Measurements from ENCODE around the gene LMTK3. TPM values are rescaled to one million over a fixed set of nuclear protein-coding genes. Genes with fewer than 3 reads are reported as not detected.
"Not testable (repeated sequence)": the region's sequence is repeated elsewhere in the genome, so short reads cannot be mapped to it uniquely, and the experiment has no call there.

Gene LMTK3
- total RNA-seq, 1 donor from 2014 or later = 0.02 TPM

- Histone ChIP-seq H3K79me2 (ENCODE audit: low read depth) (no peaks in the 10 kb centered on the region), H3K9me3 (ENCODE audit: low read depth) (no peaks in the 10 kb centered on the region), H4K20me1 (ENCODE audit: low read depth) (peaks cover 17% of the 10 kb centered on the region), H3F3A (ENCODE audit: low read depth) (peaks cover 44% of the 10 kb centered on the region), H3K4me2 (peak overlapping the region; percentile 64), H3K27me3 (peaks cover 31% of the 10 kb centered on the region), H3K27ac (no peak overlapping the region), H3K36me3 (no peaks in the 10 kb centered on the region), H3K4me1 (peaks cover 14% of the 10 kb centered on the region), H3K4me3 (peak overlapping the region; percentile 34), H2AFZ (replicated peaks) (no peak overlapping the region), H3K9ac (no peak overlapping the region)
- Mint-ChIP-seq H3K4me1 (peaks cover 43% of the 10 kb centered on the region), H3K27me3 (ENCODE audit: insufficient read depth, low read depth) (peaks cover 18% of the 10 kb centered on the region), H3K36me3 (peaks cover 3% of the 10 kb centered on the region), H3K9me3 (no peaks in the 10 kb centered on the region), H3K4me3 (peak overlapping the region; percentile 77), H3K27ac (no peak overlapping the region)
- TF ChIP-seq, protein P1, sequence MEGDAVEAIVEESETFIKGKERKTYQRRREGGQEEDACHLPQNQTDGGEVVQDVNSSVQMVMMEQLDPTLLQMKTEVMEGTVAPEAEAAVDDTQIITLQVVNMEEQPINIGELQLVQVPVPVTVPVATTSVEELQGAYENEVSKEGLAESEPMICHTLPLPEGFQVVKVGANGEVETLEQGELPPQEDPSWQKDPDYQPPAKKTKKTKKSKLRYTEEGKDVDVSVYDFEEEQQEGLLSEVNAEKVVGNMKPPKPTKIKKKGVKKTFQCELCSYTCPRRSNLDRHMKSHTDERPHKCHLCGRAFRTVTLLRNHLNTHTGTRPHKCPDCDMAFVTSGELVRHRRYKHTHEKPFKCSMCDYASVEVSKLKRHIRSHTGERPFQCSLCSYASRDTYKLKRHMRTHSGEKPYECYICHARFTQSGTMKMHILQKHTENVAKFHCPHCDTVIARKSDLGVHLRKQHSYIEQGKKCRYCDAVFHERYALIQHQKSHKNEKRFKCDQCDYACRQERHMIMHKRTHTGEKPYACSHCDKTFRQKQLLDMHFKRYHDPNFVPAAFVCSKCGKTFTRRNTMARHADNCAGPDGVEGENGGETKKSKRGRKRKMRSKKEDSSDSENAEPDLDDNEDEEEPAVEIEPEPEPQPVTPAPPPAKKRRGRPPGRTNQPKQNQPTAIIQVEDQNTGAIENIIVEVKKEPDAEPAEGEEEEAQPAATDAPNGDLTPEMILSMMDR (IDR thresholded peaks at IDR 0.05) = no peak
- TF ChIP-seq EZH2 (IDR thresholded peaks at IDR 0.05) = no peak
- no peak for TF ChIP-seq EZH2phosphoT487 (IDR thresholded peaks at IDR 0.05)
- peak; percentile 88 for DNase-seq (ENCODE audit: low spot score)
Observed at GRCh38 chr19:48490981-48491792, 20.4 kb downstream of the LMTK3 start.

- peak overlapping the region; percentile 64 for H3K4me2 ChIP-seq
- H3K27ac ChIP-seq = no peak overlapping the region
- Mint-ChIP-seq H3K27me3 (ENCODE audit: insufficient read depth, low read depth) (peaks cover 17% of the 10 kb centered on the region), H3K9me3 (no peaks in the 10 kb centered on the region), H3K4me1 (peaks cover 39% of the 10 kb centered on the region), H3K4me3 (peak overlapping the region; percentile 66), H3K27ac (no peak overlapping the region), H3K36me3 (peaks cover 3% of the 10 kb centered on the region)
- H3K4me3 ChIP-seq = no peak overlapping the region
- peaks cover 23% of the 10 kb centered on the region for H3K27me3 ChIP-seq
- no peaks in the 10 kb centered on the region for H3K9me3 ChIP-seq (ENCODE audit: low read depth)
- peaks cover 38% of the 10 kb centered on the region for H3F3A ChIP-seq (ENCODE audit: low read depth)
- no peaks in the 10 kb centered on the region for H3K36me3 ChIP-seq
- H2AFZ ChIP-seq (replicated peaks) = no peak overlapping the region
- H3K79me2 ChIP-seq (ENCODE audit: low read depth) = no peaks in the 10 kb centered on the region
- peak; percentile 85 for DNase-seq (ENCODE audit: low spot score)
- TF ChIP-seq EZH2phosphoT487 (IDR thresholded peaks at IDR 0.05) (no peak), EZH2 (IDR thresholded peaks at IDR 0.05) (no peak)
- TF ChIP-seq, protein P1 (IDR thresholded peaks at IDR 0.05) = peak; percentile 93
- peaks cover 14% of the 10 kb centered on the region for H3K4me1 ChIP-seq
- H4K20me1 ChIP-seq (ENCODE audit: low read depth) = peaks cover 17% of the 10 kb centered on the region
- no peak overlapping the region for H3K9ac ChIP-seq
Observed at GRCh38 chr19:48489608-48490216, 21.9 kb downstream of the LMTK3 start.

DNA sequence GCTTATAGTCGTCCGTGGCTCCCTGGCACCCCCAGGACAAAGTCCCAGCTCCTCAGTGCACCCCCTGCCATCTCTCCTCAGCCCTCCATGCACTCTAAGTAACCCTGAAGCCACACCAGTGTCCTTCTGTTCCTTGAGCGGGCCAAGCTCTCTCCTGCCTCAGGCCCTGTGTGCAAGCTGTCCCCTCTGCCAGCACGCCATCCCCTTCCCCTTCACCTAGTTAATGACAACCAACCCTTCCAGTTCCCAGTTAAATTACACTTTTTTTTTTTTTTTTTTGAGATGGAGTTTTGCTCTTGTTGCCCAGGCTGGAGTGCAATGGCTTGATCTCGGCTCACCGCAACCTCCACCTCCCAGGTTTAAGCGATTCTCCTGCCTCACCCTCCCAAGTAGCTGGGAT is 23.2 kb downstream of the LMTK3 start:
- not testable (repeated sequence) for H3K9ac ChIP-seq; H3K4me3 Mint-ChIP-seq; H2AFZ ChIP-seq (replicated peaks); DNase-seq (ENCODE audit: low spot score); H3K9me3 Mint-ChIP-seq; H3K9me3 ChIP-seq (ENCODE audit: low read depth); H3K36me3 Mint-ChIP-seq; H3K4me2 ChIP-seq; H3K79me2 ChIP-seq (ENCODE audit: low read depth); H3K27ac Mint-ChIP-seq; H3K4me1 ChIP-seq; H3K27ac ChIP-seq; H3K36me3 ChIP-seq; H3K4me3 ChIP-seq
- Histone ChIP-seq H4K20me1 (ENCODE audit: low read depth) (peaks cover 24% of the 10 kb centered on the region), H3F3A (ENCODE audit: low read depth) (peaks cover 45% of the 10 kb centered on the region), H3K27me3 (peaks cover 12% of the 10 kb centered on the region)
- H3K27me3 Mint-ChIP-seq (ENCODE audit: insufficient read depth, low read depth) = peaks cover 21% of the 10 kb centered on the region
- H3K4me1 Mint-ChIP-seq = peaks cover 42% of the 10 kb centered on the region

DNA sequence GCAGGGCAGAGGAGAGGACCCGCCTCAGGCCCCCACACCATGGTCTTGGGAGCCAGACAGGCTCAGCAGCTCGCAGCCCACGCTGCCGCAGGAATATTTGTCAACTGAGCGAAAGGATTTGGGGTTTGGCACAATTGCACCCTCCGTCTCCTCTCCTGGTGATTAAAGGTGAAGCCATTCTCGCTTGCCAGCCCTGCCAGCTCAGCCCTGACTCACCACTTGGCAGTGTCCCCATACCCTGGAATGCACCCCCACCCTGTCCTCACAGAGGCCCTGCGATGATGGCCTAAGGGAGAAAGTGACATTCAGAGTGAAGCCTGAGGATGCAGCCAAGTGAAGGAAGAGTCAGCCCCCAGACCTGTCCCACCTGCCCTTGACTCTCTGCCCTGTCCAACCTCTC is 23.7 kb downstream of the LMTK3 start:
- H3K4me1 Mint-ChIP-seq = peaks cover 43% of the 10 kb centered on the region
- H3K27me3 Mint-ChIP-seq (ENCODE audit: insufficient read depth, low read depth) = peaks cover 21% of the 10 kb centered on the region
- H2AFZ ChIP-seq (replicated peaks) = no peak overlapping the region
- no peak overlapping the region for H3K27ac ChIP-seq
- DNase-seq (ENCODE audit: low spot score) = no peak
- peaks cover 10% of the 10 kb centered on the region for H3K36me3 Mint-ChIP-seq
- H3F3A ChIP-seq (ENCODE audit: low read depth) = peaks cover 45% of the 10 kb centered on the region
- no peak overlapping the region for H3K4me2 ChIP-seq
- H3K79me2 ChIP-seq (ENCODE audit: low read depth) = no peaks in the 10 kb centered on the region
- peaks cover 24% of the 10 kb centered on the region for H4K20me1 ChIP-seq (ENCODE audit: low read depth)
- H3K9me3 Mint-ChIP-seq = no peaks in the 10 kb centered on the region
- H3K9ac ChIP-seq = no peak overlapping the region
- no peak for TF ChIP-seq EZH2phosphoT487 (IDR thresholded peaks at IDR 0.05)
- no peak for TF ChIP-seq EZH2 (IDR thresholded peaks at IDR 0.05)
- TF ChIP-seq, protein P1 (IDR thresholded peaks at IDR 0.05) = no peak
- peaks cover 10% of the 10 kb centered on the region for H3K4me1 ChIP-seq
- H3K4me3 ChIP-seq = no peak overlapping the region
- no peak overlapping the region for H3K4me3 Mint-ChIP-seq
- H3K27me3 ChIP-seq = peaks cover 11% of the 10 kb centered on the region
- no peaks in the 10 kb centered on the region for H3K9me3 ChIP-seq (ENCODE audit: low read depth)
- H3K36me3 ChIP-seq = no peaks in the 10 kb centered on the region
- no peak overlapping the region for H3K27ac Mint-ChIP-seq

Measured in neural progenitor cell (in vitro differentiated cells).